ENCODE measurements around the gene KCNJ10.

DNA sequence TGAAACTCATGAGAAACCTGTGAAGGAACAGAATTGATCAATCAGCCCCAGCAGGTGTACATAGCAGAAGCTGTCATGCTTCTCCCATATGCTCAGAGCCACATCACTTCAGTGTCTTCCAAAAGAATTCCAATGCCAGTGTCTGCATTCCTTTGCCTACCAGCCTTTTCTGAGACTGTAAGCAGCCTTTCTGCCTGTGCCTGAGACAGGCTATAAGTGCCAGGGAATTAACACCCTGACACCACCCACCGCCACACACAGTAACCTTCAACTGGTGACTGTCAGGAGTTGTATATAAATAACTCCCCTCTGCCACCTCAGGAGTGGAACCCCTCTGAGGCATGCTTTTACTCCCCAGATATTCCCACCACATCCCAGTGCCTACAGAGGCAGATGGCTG lies 77.8 kb downstream of the KCNJ10 start:
- TF ChIP-seq, protein P1, sequence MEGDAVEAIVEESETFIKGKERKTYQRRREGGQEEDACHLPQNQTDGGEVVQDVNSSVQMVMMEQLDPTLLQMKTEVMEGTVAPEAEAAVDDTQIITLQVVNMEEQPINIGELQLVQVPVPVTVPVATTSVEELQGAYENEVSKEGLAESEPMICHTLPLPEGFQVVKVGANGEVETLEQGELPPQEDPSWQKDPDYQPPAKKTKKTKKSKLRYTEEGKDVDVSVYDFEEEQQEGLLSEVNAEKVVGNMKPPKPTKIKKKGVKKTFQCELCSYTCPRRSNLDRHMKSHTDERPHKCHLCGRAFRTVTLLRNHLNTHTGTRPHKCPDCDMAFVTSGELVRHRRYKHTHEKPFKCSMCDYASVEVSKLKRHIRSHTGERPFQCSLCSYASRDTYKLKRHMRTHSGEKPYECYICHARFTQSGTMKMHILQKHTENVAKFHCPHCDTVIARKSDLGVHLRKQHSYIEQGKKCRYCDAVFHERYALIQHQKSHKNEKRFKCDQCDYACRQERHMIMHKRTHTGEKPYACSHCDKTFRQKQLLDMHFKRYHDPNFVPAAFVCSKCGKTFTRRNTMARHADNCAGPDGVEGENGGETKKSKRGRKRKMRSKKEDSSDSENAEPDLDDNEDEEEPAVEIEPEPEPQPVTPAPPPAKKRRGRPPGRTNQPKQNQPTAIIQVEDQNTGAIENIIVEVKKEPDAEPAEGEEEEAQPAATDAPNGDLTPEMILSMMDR (IDR thresholded peaks at IDR 0.05), result no peak
- no peak for TF ChIP-seq ZFX (IDR thresholded peaks at IDR 0.05; ENCODE audit: borderline replicate concordance)

Measured in 22Rv1 (cell line).